Esophagus muscularis mucosa (tissue), 4 donors: Measurements from ENCODE around the gene LRRC53. TPM values are rescaled to one million over a fixed set of nuclear protein-coding genes. Genes with fewer than 3 reads are reported as not detected.

Experiments used
- DNase-seq: peaks from one replicate; pipeline ENCODE4 v3.0.0-alpha.2; 2017; ENCODE audit errors: extremely low spot score
- H3K27ac ChIP-seq, 4 donors: fragments of 200-600 bp; sonication (generic); replicated peaks in 1 of 4; 1 replicate in 3 of 4; 2 replicates in 1 of 4; pipeline ENCODE4 v1.5.1; 2016 to 2019; ENCODE audit warnings: mild to moderate bottlenecking in 1 of 4
- H3K27me3 ChIP-seq, 4 donors: fragments of 200-600 bp; sonication (generic); one replicate each; pipeline versions ENCODE4 v1.5.1 to v1.6.0; 2016 to 2019
- H3K36me3 ChIP-seq, 4 donors: fragments of 200-600 bp; sonication (generic); one replicate each; pipeline ENCODE4 v1.5.1; 2016 to 2019
- H3K4me1 ChIP-seq, 4 donors: fragments of 200-600 bp; sonication (generic); one replicate each; pipeline ENCODE4 v1.5.1; 2016 to 2019
- H3K4me3 ChIP-seq, 4 donors: fragments of 200-600 bp; sonication (generic); 1 replicate in 2 of 4; 2 replicates in 2 of 4; pipeline ENCODE4 v1.5.1; 2016 to 2019; ENCODE audit warnings: mild to moderate bottlenecking in 4 of 4, moderate library complexity in 1 of 4
- H3K9me3 ChIP-seq, 4 donors: fragments of 200-600 bp; sonication (generic); 1 replicate in 3 of 4; 2 replicates in 1 of 4; pipeline ENCODE4 v1.5.1; 2016 to 2019
- CTCF ChIP-seq, 3 experiments: fragments of 200-600 bp in 2 of 3; fragments of 450-650 bp in 1 of 3; sonication (generic) in 2 of 3; IDR thresholded peaks; one replicate each; pipeline ENCODE4 v1.5.1; 2017 to 2019; ENCODE audit warnings: antibody characterized with exemption in 3 of 3, mild to moderate bottlenecking in 2 of 3, moderate library complexity in 1 of 3
- EP300 ChIP-seq: sonication (generic); formaldehyde crosslinking; IDR thresholded peaks from one replicate; pipeline ENCODE4 v1.6.1; 2017; ENCODE audit warnings: antibody characterized with exemption
- POLR2A ChIP-seq: fragments of 450-650 bp; IDR thresholded peaks from one replicate; pipeline ENCODE4 v1.6.1; 2017; ENCODE audit warnings: antibody characterized with exemption, moderate library complexity, mild to moderate bottlenecking, low read depth
- POLR2AphosphoS5 ChIP-seq, 2 donors: sonication (generic); formaldehyde crosslinking; IDR thresholded peaks; one replicate each; pipeline ENCODE4 v1.6.1; 2017; ENCODE audit warnings: antibody characterized with exemption in 2 of 2
- WGBS: methylation state at CpG from one replicate; pipeline ENCODE4 v1.1.5; 2018; 5-methylcytosine and 5-hydroxymethylcytosine counted together
- intact Hi-C: fragments of 100-400 bp; cut with DNase I; formaldehyde crosslinking; loops from one replicate; pipeline ENCODE4 v1.15.1; 2023
- total RNA-seq, 4 donors: library from RNA; depleted of rRNA; stranded (reverse); fragments of >200 nt; gene quantifications; one replicate each; pipeline versions ENCODE4 v1.1.0 to v1.2.1, GENCODE V29; 2016

The LRRC53 gene
- total RNA-seq, 4 donors from 2014 or later, result under 0.01 TPM; not detected in 3

GRCh38 chr1:74522148-74522547 is 9.7 kb upstream of the LRRC53 start:
- Histone ChIP-seq H3K4me3 (no peak overlapping the region), H3K27ac (no peak overlapping the region), H3K9me3 (no peaks in the 10 kb centered on the region), H3K27me3 (no peaks in the 10 kb centered on the region), H3K36me3 (no peaks in the 10 kb centered on the region), H3K4me1 (peaks cover 0 to 4% (median 2%) of the 10 kb centered on the region in 4 donors)
- no peak for DNase-seq
- no peak for TF ChIP-seq CTCF (IDR thresholded peaks at IDR 0.05)
- TF ChIP-seq POLR2AphosphoS5 (IDR thresholded peaks at IDR 0.05), result no peak
- no peak for TF ChIP-seq EP300
- no peak for TF ChIP-seq POLR2A
- intact Hi-C loops, result no loop called here
- 49% methylated on average over 4 of the region's 4 CpGs for WGBS

- no peak for DNase-seq
- H3K9me3 ChIP-seq, result no peaks in the 10 kb centered on the region
- no peaks in the 10 kb centered on the region for H3K4me1 ChIP-seq
- no peaks in the 10 kb centered on the region for H3K27me3 ChIP-seq
- 88% methylated on average over 6 of the region's 6 CpGs for WGBS
- no peak for TF ChIP-seq POLR2A
- no peak for TF ChIP-seq POLR2AphosphoS5 (IDR thresholded peaks at IDR 0.05)
- no peak for TF ChIP-seq CTCF (IDR thresholded peaks at IDR 0.05)
- no peak for TF ChIP-seq EP300
- intact Hi-C loops, result no loop called here
- no peaks in the 10 kb centered on the region for H3K36me3 ChIP-seq
- H3K4me3 ChIP-seq, result no peak overlapping the region
- H3K27ac ChIP-seq, result no peak overlapping the region
Observed at GRCh38 chr1:74517599-74518051, 5.2 kb upstream of the LRRC53 start.

GRCh38 chr1:74513411-74514300 is 1.2 kb upstream of the LRRC53 start:
- Histone ChIP-seq H3K4me3 (no peak overlapping the region), H3K27ac (no peak overlapping the region), H3K27me3 (no peaks in the 10 kb centered on the region), H3K9me3 (no peaks in the 10 kb centered on the region), H3K36me3 (no peaks in the 10 kb centered on the region), H3K4me1 (no peaks in the 10 kb centered on the region)
- TF ChIP-seq POLR2AphosphoS5 (IDR thresholded peaks at IDR 0.05) (no peak), EP300 (no peak), CTCF (IDR thresholded peaks at IDR 0.05) (no peak), POLR2A (no peak)
- WGBS, result 40% methylated on average over 8 of the region's 8 CpGs
- intact Hi-C loops, result no loop called here
- no peak for DNase-seq

GRCh38 chr1:74508449-74508848 is 4.0 kb downstream of the LRRC53 start:
- 65% methylated on average over 3 of the region's 3 CpGs for WGBS
- DNase-seq, result no peak
- no peaks in the 10 kb centered on the region for H3K36me3 ChIP-seq
- H3K27ac ChIP-seq, result no peak overlapping the region
- H3K27me3 ChIP-seq, result no peaks in the 10 kb centered on the region
- intact Hi-C loops, result no loop called here
- no peak overlapping the region for H3K4me3 ChIP-seq
- TF ChIP-seq POLR2A (no peak), POLR2AphosphoS5 (IDR thresholded peaks at IDR 0.05) (no peak), CTCF (IDR thresholded peaks at IDR 0.05) (no peak), EP300 (no peak)
- H3K4me1 ChIP-seq, result peaks cover 3 to 10% (median 6%) of the 10 kb centered on the region in 4 donors
- H3K9me3 ChIP-seq, result no peaks in the 10 kb centered on the region
